H1 (cell line): ENCODE measurements around the gene CRABP2.

Experiments used
- POLR2A ChIP-seq, 2 experiments: IDR thresholded peaks; 1 replicate in 1 of 2; 2 replicates in 1 of 2; pipeline ENCODE4 v1.6.1; 2011; ENCODE audit warnings: low read depth in 2 of 2, low read length in 2 of 2, mild to moderate bottlenecking in 2 of 2; ENCODE audit errors: control extremely low read depth in 1 of 2
- RAD21 ChIP-seq, 2 experiments: IDR thresholded peaks in 1 of 2; conservative IDR thresholded peaks in 1 of 2; 2 replicates each; pipeline ENCODE4 v1.6.1; 2011; ENCODE audit warnings: low read depth in 2 of 2, low read length in 2 of 2, improper control_type of control experiment in 1 of 2, inconsistent platforms in 1 of 2, mild to moderate bottlenecking in 1 of 2, moderate library complexity in 1 of 2
- TAF1 ChIP-seq: IDR thresholded peaks from 2 replicates; pipeline ENCODE4 v1.6.1; 2011; ENCODE audit warnings: mild to moderate bottlenecking, low read depth, low read length

- TF ChIP-seq RAD21 (IDR thresholded peaks at IDR 0.05 in 1 of 2, conservative IDR thresholded peaks at IDR 0.05 in 1 of 2; ENCODE audit: low read depth in 2 of 2, low read length in 2 of 2) (no peak), POLR2A (IDR thresholded peaks at IDR 0.05; ENCODE audit: control extremely low read depth in 1 of 2, low read depth in 2 of 2, low read length in 2 of 2) (no peak; a peak in 1 of 3 replicates), TAF1 (no peak)
Measured at GRCh38 chr1:156670359-156670758, 35.0 kb downstream of the CRABP2 start.
